ENCODE results near the gene RGL3.
"Not testable (repeated sequence)": the region's sequence is repeated elsewhere in the genome, so short reads cannot be mapped to it uniquely, and the experiment has no call there.

Gene RGL3

DNA sequence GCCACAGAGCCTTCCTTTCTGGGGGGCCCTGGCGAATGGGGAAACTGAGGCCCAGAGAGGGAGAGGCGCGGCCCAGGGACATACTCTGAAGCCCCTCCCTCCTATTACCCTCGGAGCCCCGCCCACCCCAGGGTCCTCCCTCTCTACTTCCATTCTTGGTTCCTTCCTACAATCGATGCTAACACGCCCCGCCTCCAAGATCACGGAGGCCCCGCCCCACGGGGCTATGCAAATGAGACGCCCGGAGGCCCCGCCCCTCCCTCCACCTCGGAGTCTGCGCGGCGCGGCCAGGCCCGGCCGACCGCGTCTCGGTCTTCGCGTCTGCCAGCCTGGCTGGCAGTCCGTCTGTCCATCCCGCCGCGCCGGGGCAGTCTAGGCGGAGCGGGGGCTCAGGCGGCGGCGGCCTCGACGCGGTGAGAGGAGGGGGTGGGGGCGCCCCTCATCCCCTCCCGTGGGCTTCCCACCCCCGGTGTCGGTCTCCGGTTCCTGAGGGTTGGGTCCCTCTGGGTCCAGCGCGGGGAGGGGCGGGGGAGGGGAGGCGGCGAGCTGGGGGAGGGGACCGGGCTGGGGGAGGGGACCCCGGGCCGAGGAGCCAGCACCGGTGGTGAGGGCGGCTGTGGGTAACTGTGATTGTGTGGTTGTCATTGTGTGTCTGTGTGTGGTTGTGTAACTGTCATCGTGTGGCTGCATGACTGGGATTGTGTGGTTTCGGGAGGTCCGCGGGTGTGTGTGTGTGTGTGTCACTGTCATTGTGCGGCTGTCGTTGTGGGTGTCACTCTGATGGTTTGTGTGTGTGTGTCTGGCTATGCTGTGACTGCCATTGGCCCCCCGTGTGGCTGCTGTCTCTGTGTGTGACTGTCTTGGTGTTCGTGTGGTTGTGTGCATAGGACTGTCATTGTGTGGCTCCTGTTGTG is 63.7 kb downstream of the RGL3 start, which contains the start of gene PLPPR2:
PLPPR2 (plus strand) TSS at position 273 of the 914 bp plus-strand sequence. CDS start 2,242 bp downstream, outside the sequence.
- Histone ChIP-seq H4K20me1 (ENCODE audit: insufficient read depth, low read length) (no peaks in the 10 kb centered on the region), H2AFZ (ENCODE audit: low read length) (no peak within 1 kb of the TSS), H3K9me2 (ENCODE audit: low read depth, low read length) (no peaks in the 10 kb centered on the region), H3F3A (ENCODE audit: insufficient read depth, low read length) (no peaks in the 10 kb centered on the region), H3K36me3 (ENCODE audit: insufficient read depth, low read length) (no peaks in the 10 kb centered on the region), H3K4me1 (ENCODE audit: insufficient read depth, low read length, severe bottlenecking) (peaks cover 8% of the 10 kb centered on the region), H3K27ac (ENCODE audit: low read depth, low read length, poor library complexity, severe bottlenecking) (no peak within 1 kb of the TSS), H3K9ac (ENCODE audit: low read length) (peak within 1 kb of the TSS; percentile 24; the same call in 1 of the 2 replicates), H3K4me3 (ENCODE audit: low read depth, low read length, poor library complexity, severe bottlenecking) (peak within 1 kb of the TSS; percentile 51), H3K27me3 (ENCODE audit: insufficient read depth, low read length) (0 out of 2 replicates have a peak, but pooled peaks cover 5% of the 10 kb centered on the region), H3K79me2 (ENCODE audit: insufficient read depth, low read length) (no peaks in the 10 kb centered on the region), H3K9me3 (ENCODE audit: low read length) (no peaks in the 10 kb centered on the region), H3K4me2 (ENCODE audit: low read length) (peak within 1 kb of the TSS; percentile 56)
- no peak for TF ChIP-seq CTCF (IDR thresholded peaks at IDR 0.05; ENCODE audit: low read length)
- TF ChIP-seq EZH2 (IDR thresholded peaks at IDR 0.05; ENCODE audit: borderline replicate concordance, low read length): no peak

- H3K4me1 ChIP-seq (ENCODE audit: insufficient read depth, low read length, severe bottlenecking); H3K36me3 ChIP-seq (ENCODE audit: insufficient read depth, low read length): not testable (repeated sequence)
These were observed 65.0 kb downstream of the RGL3 start for GRCh38 chr19:11354102-11354501.

GRCh38 chr19:11349171-11349570 is 69.9 kb downstream of the RGL3 start:
- Histone ChIP-seq H3K4me1 (ENCODE audit: insufficient read depth, low read length, severe bottlenecking) (peaks cover 30% of the 10 kb centered on the region), H3K9me3 (ENCODE audit: low read length) (no peaks in the 10 kb centered on the region), H4K20me1 (ENCODE audit: insufficient read depth, low read length) (no peaks in the 10 kb centered on the region), H3K36me3 (ENCODE audit: insufficient read depth, low read length) (no peaks in the 10 kb centered on the region; the same call in 1 of the 2 replicates), H3K4me2 (ENCODE audit: low read length) (no peak overlapping the region), H3F3A (ENCODE audit: insufficient read depth, low read length) (no peaks in the 10 kb centered on the region), H3K27ac (ENCODE audit: low read depth, low read length, poor library complexity, severe bottlenecking) (no peak overlapping the region), H3K79me2 (ENCODE audit: insufficient read depth, low read length) (no peaks in the 10 kb centered on the region), H3K9me2 (ENCODE audit: low read depth, low read length) (no peaks in the 10 kb centered on the region), H2AFZ (ENCODE audit: low read length) (no peak overlapping the region), H3K4me3 (ENCODE audit: low read depth, low read length, poor library complexity, severe bottlenecking) (no peak overlapping the region), H3K27me3 (ENCODE audit: insufficient read depth, low read length) (no peaks in the 10 kb centered on the region), H3K9ac (ENCODE audit: low read length) (no peak overlapping the region)
- TF ChIP-seq CTCF (IDR thresholded peaks at IDR 0.05; ENCODE audit: low read length): no peak

More at GRCh38 chr19:11354102-11354501, 65.0 kb downstream of the RGL3 start:
- not testable (repeated sequence) for H3K9me3 ChIP-seq (ENCODE audit: low read length); H3K9me2 ChIP-seq (ENCODE audit: low read depth, low read length); H3K27ac ChIP-seq (ENCODE audit: low read depth, low read length, poor library complexity, severe bottlenecking); H3K4me2 ChIP-seq (ENCODE audit: low read length); H3K9ac ChIP-seq (ENCODE audit: low read length); H3K4me3 ChIP-seq (ENCODE audit: low read depth, low read length, poor library complexity, severe bottlenecking); H2AFZ ChIP-seq (ENCODE audit: low read length); H4K20me1 ChIP-seq (ENCODE audit: insufficient read depth, low read length); H3F3A ChIP-seq (ENCODE audit: insufficient read depth, low read length); H3K27me3 ChIP-seq (ENCODE audit: insufficient read depth, low read length); H3K79me2 ChIP-seq (ENCODE audit: insufficient read depth, low read length)

Data from OCI-LY1 (cell line).